ENCODE measurements around the gene EXOC6B. TPM values are rescaled to one million over a fixed set of nuclear protein-coding genes. Genes with fewer than 3 reads are reported as not detected.
"Not testable (repeated sequence)": the region's sequence is repeated elsewhere in the genome, so short reads cannot be mapped to it uniquely, and the experiment has no call there.

The EXOC6B gene
- total RNA-seq, 4 donors from 2014 or later: 54.0 to 121 (median 78.7) TPM

GRCh38 chr2:72423756-72424155, 402.1 kb downstream of the EXOC6B start:
- no peaks in the 10 kb centered on the region for H3K27me3 ChIP-seq
- peaks cover 5% of the 10 kb centered on the region for H3K9me3 ChIP-seq
- whole genome bisulfite sequencing: 58% methylated on average over 2 of the region's 2 CpGs
- H3K36me3 ChIP-seq: peaks cover 13% of the 10 kb centered on the region
- DNase-seq (ENCODE audit: low spot score in 2 of 2): no peak
- TF ChIP-seq POLR2A (IDR thresholded peaks at IDR 0.05) (no peak), EP300 (IDR thresholded peaks at IDR 0.05) (no peak), CTCF (IDR thresholded peaks at IDR 0.05) (no peak), POLR2AphosphoS5 (IDR thresholded peaks at IDR 0.05) (no peak)
- no peak overlapping the region for H3K27ac ChIP-seq
- H3K4me3 ChIP-seq: no peak overlapping the region
- H3K4me1 ChIP-seq: no peaks in the 10 kb centered on the region

DNA sequence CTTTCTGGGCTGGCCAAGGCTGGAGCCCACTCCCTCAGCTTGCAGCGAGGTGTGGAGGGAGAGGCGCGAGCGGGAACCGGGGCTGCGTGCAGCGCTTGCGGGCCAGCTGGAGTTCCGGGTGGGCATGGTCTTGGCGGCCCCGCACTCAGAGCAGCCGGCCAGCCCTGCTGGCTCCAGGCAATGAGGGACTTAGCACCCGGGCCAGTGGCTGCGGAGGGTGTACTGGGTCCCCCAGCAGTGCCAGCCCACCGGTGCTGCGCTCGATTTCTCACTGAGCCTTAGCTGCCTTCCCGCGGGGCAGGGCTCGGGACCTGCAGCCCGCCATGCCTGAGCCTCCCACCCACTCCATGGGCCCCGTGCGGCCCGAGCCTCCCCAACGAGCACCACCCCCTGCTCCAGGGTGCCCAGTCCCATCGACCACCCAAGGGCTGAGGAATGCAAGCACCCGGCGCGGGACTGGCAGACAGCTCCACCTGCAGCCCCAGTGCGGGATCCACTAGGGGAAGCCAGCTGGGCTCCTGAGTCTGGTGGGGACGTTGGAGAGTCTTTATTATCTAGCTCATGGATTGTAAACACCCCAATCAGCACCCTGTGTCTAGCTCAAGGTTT, 404.0 kb downstream of the EXOC6B start:
- H3K27me3 ChIP-seq; H3K4me3 ChIP-seq; H3K4me1 ChIP-seq; H3K27ac ChIP-seq; DNase-seq (ENCODE audit: low spot score in 2 of 2); H3K9me3 ChIP-seq: not testable (repeated sequence)
- 94% methylated on average over 15 of the region's 31 CpGs for WGBS
- H3K36me3 ChIP-seq: peaks cover 13% of the 10 kb centered on the region

DNA sequence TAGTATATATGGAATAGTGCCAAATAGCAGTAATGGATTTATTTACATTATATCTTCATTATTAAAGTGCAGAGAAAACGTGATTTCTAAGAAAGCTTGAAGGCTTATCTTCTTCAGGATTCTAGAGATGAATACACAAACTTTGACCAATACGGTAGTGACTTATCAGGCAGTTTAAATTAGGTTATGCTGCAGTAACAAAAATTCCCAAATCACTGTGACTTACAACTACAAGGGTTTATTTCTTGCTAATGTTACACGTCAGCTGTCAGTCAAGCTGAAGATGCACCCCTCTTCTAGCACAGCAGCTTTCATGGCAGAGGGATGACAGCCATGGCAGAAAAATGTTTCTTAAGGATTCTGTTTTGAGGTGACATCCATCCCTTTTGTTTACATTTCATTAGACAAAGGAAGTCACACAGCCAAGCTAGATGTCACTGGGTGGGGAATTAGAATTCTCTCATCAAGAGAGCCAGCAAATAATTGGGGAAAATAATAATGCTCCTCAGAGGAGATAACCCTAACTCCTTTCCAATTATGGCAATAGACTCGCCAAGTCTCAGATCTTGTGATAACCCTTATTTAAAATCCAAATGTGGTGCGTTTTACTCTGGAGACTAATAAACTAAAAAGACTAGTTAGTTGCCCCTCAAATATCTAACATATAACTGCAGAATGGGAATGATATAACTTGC, 409.9 kb downstream of the EXOC6B start:
- DNase-seq (ENCODE audit: low spot score in 2 of 2): no peak
- Histone ChIP-seq H3K27me3 (no peaks in the 10 kb centered on the region), H3K36me3 (no peaks in the 10 kb centered on the region), H3K4me3 (no peak overlapping the region), H3K27ac (no peak overlapping the region), H3K4me1 (peaks cover 9% of the 10 kb centered on the region), H3K9me3 (peaks cover 5% of the 10 kb centered on the region)
- no peak for TF ChIP-seq CTCF (IDR thresholded peaks at IDR 0.05)
- TF ChIP-seq POLR2AphosphoS5 (IDR thresholded peaks at IDR 0.05): no peak
- TF ChIP-seq EP300 (IDR thresholded peaks at IDR 0.05): no peak
- TF ChIP-seq POLR2A (IDR thresholded peaks at IDR 0.05): no peak
- 82% methylated on average over 5 of the region's 5 CpGs for WGBS

GRCh38 chr2:72415241-72415661, 410.6 kb downstream of the EXOC6B start:
- H3K9me3 ChIP-seq: peaks cover 3% of the 10 kb centered on the region
- H3K4me1 ChIP-seq: peaks cover 9% of the 10 kb centered on the region
- no peak for DNase-seq (ENCODE audit: low spot score in 2 of 2)
- no peak overlapping the region for H3K27ac ChIP-seq
- no peak overlapping the region for H3K4me3 ChIP-seq
- H3K36me3 ChIP-seq: no peaks in the 10 kb centered on the region
- WGBS: 62% methylated on average over 2 of the region's 2 CpGs
- TF ChIP-seq EP300 (IDR thresholded peaks at IDR 0.05) (no peak), CTCF (IDR thresholded peaks at IDR 0.05) (no peak), POLR2A (IDR thresholded peaks at IDR 0.05) (no peak), POLR2AphosphoS5 (IDR thresholded peaks at IDR 0.05) (no peak)
- no peaks in the 10 kb centered on the region for H3K27me3 ChIP-seq

- WGBS: 66% methylated on average over 2 of the region's 2 CpGs
- Histone ChIP-seq H3K27me3 (no peaks in the 10 kb centered on the region), H3K36me3 (no peaks in the 10 kb centered on the region), H3K4me1 (peaks cover 9% of the 10 kb centered on the region), H3K4me3 (no peak overlapping the region), H3K27ac (no peak overlapping the region), H3K9me3 (no peaks in the 10 kb centered on the region)
- no peak for DNase-seq (ENCODE audit: low spot score in 2 of 2)
- TF ChIP-seq POLR2A (IDR thresholded peaks at IDR 0.05): no peak
- no peak for TF ChIP-seq POLR2AphosphoS5 (IDR thresholded peaks at IDR 0.05)
- no peak for TF ChIP-seq CTCF (IDR thresholded peaks at IDR 0.05)
- no peak for TF ChIP-seq EP300 (IDR thresholded peaks at IDR 0.05)
These were observed 411.6 kb downstream of the EXOC6B start for GRCh38 chr2:72414137-72414760.

Measured in suprapubic skin (tissue), 4 donors.